Measurements from ENCODE around the gene GPR39. TPM values are rescaled to one million over a fixed set of nuclear protein-coding genes. Genes with fewer than 3 reads are reported as not detected.

GPR39 gene
- total and polyA plus RNA-seq, 8 donors = 0.87 to 16.0 (median 5.5) TPM; not detected in 1

DNA sequence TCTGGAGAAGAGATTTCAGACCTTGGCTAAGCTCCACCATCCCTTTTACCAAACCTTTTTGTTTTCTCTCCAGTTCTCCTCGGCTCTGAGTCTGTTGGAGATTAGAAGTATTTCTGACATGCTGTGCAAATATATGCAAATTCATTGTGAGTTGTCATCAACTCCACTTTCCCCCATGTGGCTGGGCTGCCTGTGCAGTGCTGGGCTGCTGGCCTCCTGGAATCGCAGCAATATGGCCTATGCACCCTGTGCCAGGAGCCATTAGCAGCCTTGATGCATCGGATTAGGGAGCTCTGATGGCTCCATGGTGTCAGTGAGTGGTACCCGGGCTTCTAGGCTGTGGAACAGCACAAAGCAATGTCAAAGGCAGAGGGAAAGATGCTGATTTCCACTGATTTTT lies 80.0 kb downstream of the GPR39 start:
- TF ChIP-seq EP300 (IDR thresholded peaks at IDR 0.05) = no peak
- H3K27me3 ChIP-seq = no peaks in the 10 kb centered on the region
- no peaks in the 10 kb centered on the region for H3K9me3 ChIP-seq
- no peaks in the 10 kb centered on the region for H3K36me3 ChIP-seq
- no peak overlapping the region for H3K27ac ChIP-seq
- 52 to 74% (median 62%) methylated on average over 4 of the region's 4 CpGs for WGBS, 5 donors
- intact Hi-C loops (cut with DNase I; ENCODE audit: low total_unique reads) = no loop called here
- no peaks in the 10 kb centered on the region for H3K4me1 ChIP-seq
- DNase-seq = no peak
- no peak overlapping the region for H3K4me3 ChIP-seq

DNA sequence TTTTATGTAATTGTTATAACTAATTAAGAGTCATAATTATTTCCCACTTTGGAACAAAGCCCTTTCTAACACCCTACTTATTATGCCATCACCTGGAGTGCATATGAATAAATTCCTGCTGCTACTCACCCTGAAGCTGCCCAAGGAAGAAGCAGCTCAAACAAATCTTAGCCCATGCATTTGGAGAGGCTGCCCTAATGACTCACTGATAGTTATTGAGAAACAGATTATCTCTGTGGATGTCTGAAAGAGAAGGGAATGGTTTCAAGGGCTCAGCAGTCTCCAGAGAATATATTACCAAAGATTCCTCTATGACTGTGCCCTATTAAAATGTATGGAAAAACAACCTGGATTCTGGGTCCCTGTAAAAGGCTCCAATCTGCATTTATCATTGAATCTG lies 81.0 kb downstream of the GPR39 start:
- no peak for DNase-seq
- Histone ChIP-seq H3K9me3 (peaks cover 0 to 8% (median 5%) of the 10 kb centered on the region in 4 donors), H3K4me3 (no peak overlapping the region), H3K27me3 (no peaks in the 10 kb centered on the region), H3K36me3 (no peaks in the 10 kb centered on the region), H3K27ac (no peak overlapping the region), H3K4me1 (no peaks in the 10 kb centered on the region)
- TF ChIP-seq EP300 (IDR thresholded peaks at IDR 0.05) (no peak), CTCF (IDR thresholded peaks at IDR 0.05) (no peak)
- intact Hi-C loops (cut with DNase I; ENCODE audit: low total_unique reads) = no loop called here

DNA sequence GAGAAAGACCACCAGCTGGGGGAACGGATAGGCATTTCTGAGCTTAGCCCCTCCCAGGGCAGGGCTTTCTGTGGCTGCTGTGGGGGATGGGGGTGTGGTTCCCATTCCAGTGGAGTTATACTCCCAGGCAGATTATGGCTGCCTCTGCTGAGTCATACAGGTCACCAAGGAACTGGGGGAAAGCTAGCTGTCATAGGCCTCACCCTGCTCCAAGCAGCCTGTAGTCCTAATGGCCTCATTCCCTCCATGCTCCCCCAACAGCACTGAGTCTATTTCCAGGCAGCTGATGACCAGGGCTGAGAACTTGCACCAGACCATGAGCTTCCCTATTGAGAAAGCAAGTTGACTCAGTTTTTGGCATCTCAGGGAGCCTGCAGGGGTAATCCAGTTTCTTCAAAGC lies 87.1 kb downstream of the GPR39 start:
- no peaks in the 10 kb centered on the region for H3K36me3 ChIP-seq
- H3K4me3 ChIP-seq = no peak overlapping the region
- no peaks in the 10 kb centered on the region for H3K27me3 ChIP-seq
- WGBS, 5 donors = 38 to 85% (median 75%) methylated on average over 1 of the region's 1 CpG
- no peaks in the 10 kb centered on the region for H3K4me1 ChIP-seq
- intact Hi-C loops (cut with DNase I; ENCODE audit: low total_unique reads) = no loop called here
- H3K27ac ChIP-seq = no peak overlapping the region
- peaks cover 0 to 27% (median 17%) of the 10 kb centered on the region in 4 donors for H3K9me3 ChIP-seq
- no peak for DNase-seq
- TF ChIP-seq POLR2AphosphoS5 (IDR thresholded peaks at IDR 0.05) (no peak), EP300 (IDR thresholded peaks at IDR 0.05) (no peak), POLR2A (IDR thresholded peaks at IDR 0.05) (no peak), CTCF (IDR thresholded peaks at IDR 0.05) (no peak)

GRCh38 chr2:132515010-132515409 lies 98.4 kb downstream of the GPR39 start:
- peaks cover 0 to 8% (median 2%) of the 10 kb centered on the region in 4 donors for H3K9me3 ChIP-seq
- no peak overlapping the region for H3K27ac ChIP-seq
- TF ChIP-seq CTCF (IDR thresholded peaks at IDR 0.05) (no peak), EP300 (IDR thresholded peaks at IDR 0.05) (no peak), POLR2A (IDR thresholded peaks at IDR 0.05) (no peak), POLR2AphosphoS5 (IDR thresholded peaks at IDR 0.05) (no peak)
- DNase-seq = peak in 1 of 2 donors; percentile 27
- no peaks in the 10 kb centered on the region for H3K27me3 ChIP-seq
- H3K4me3 ChIP-seq = no peak overlapping the region
- WGBS, 5 donors = 36 to 56% (median 49%) methylated on average over 2 of the region's 2 CpGs
- intact Hi-C loops (cut with DNase I; ENCODE audit: low total_unique reads) = no loop called here
- H3K4me1 ChIP-seq = no peaks in the 10 kb centered on the region
- no peaks in the 10 kb centered on the region for H3K36me3 ChIP-seq

GRCh38 chr2:132517386-132517785 lies 100.8 kb downstream of the GPR39 start:
- H3K27me3 ChIP-seq = no peaks in the 10 kb centered on the region
- H3K9me3 ChIP-seq = no peaks in the 10 kb centered on the region
- no peaks in the 10 kb centered on the region for H3K36me3 ChIP-seq
- no peak for DNase-seq
- 95 to 100% (median 96%) methylated on average over 1 of the region's 1 CpG for WGBS, 5 donors
- no peak overlapping the region for H3K4me3 ChIP-seq
- no peak overlapping the region for H3K27ac ChIP-seq
- TF ChIP-seq EP300 (IDR thresholded peaks at IDR 0.05) (no peak), POLR2AphosphoS5 (IDR thresholded peaks at IDR 0.05) (no peak), CTCF (IDR thresholded peaks at IDR 0.05) (no peak), POLR2A (IDR thresholded peaks at IDR 0.05) (no peak)
- intact Hi-C loops (cut with DNase I; ENCODE audit: low total_unique reads) = no loop called here
- no peaks in the 10 kb centered on the region for H3K4me1 ChIP-seq
